Measurements from ENCODE around the gene MAPRE3.
"Not testable (repeated sequence)": the region's sequence is repeated elsewhere in the genome, so short reads cannot be mapped to it uniquely, and the experiment has no call there.

Gene MAPRE3

DNA sequence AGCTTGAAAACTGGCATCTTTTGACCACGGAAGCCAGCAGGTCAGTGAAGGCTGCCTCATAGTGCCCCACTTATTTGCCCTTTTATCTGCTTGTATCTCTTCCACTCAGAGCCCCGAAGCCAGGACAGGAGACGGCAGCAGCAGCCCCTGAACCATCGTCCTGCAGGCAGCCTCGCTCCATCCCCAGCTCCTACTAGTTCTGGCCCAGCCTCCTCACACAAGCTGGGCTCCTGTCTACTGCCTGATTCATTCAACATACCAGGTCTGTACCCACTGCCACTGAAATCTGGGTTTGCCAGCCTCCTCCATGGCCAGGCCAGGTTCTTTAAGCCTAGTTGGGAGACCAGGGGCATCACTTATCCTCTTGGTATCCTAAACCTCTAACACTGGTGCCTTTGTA, 96.9 kb downstream of the MAPRE3 start:
- DNase-seq (ENCODE audit: low read depth in 1 of 2, low spot score in 1 of 2) = no peak

DNA sequence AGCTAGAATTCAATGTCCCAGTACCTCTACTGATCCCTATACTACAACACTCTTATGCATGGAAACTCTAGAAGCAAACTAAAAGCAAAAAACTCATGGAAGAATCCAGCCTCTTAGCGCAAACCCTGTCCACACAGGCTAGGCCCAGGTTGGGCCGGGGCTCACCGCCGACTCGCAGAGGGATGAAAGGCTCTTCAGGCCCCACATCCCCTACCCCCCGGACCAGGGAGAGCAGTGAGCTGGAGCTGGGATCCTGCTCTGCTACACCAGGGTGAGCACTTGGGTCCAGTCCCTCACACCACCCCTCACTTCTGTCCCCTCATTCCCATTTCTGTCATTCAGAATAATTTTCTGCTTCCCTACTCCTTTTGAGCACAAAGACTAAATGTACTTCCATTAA, 99.0 kb downstream of the MAPRE3 start:
- DNase-seq (ENCODE audit: low read depth in 1 of 2, low spot score in 1 of 2) = no peak

DNA sequence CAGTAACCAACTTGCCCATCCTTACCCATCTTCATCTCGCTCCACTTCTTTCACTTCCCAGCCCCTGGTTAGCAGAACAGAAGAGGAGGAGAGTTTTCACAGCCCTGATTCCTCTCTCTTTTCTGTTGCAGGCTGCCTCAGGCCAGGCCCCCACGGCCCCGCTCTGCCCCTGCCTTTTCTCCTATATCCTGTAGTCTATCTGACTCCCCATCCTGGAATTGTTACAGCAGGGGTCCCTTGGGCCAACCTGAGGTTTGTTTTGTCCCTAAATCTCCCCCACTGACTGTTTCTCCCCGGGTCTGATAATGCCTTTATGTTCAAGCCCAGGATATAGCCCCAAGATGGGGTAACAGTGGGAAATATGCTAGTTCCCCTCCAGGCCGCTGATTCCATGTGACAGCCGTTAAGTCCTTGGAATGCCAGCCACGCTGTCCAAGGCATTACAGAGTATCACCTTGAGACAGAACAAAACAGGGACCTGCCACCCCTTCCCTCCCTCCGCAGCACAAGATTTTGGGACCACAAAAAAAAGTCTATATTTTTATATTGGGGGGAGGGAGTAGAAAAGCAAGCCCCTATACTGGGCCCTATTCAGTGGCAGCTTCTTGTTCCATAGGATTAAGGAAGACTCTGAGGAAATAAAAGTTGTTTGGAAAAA, 99.7 kb downstream of the MAPRE3 start:
- DNase-seq (ENCODE audit: low read depth in 1 of 2, low spot score in 1 of 2) = no peak

DNA sequence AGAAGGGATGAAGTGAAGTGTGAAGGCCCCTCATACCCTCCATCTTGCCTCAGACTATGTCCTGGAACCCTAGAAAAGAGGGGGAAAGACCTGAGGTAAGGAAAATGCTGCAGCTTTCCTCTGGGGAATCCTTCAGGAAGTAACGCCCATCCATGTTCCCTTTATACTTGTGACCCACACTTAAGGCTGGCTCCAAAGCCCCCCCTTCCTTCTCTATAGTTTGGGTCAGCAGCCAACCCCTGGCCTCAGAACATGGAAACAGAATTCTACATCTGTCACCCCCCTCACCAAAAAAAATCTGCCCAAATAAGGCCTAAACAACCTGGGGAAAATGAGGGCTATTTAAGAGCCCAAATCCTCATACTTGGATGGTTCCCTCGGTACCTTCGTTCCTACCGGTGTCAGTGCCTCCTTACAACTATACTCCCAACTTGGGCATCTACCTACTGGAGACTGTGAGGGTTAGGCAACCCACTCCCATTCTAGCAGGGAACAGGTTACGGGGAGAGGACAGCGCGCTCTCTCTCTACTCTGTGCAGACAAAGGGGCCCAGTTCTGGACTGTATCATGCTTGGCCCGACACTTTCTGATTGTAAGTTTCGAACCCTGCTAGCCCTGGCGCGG, 100.3 kb downstream of the MAPRE3 start:
- no peak for DNase-seq (ENCODE audit: low read depth in 1 of 2, low spot score in 1 of 2)

GRCh38 chr2:27071277-27071989, 101.0 kb downstream of the MAPRE3 start, which contains the start of gene OST4:
Gene OST4, minus strand, starts transcription at chr2:27071654.
- peak; percentile 81 to 88 for DNase-seq (ENCODE audit: low read depth in 1 of 2, low spot score in 1 of 2)

- no peak for DNase-seq (ENCODE audit: low read depth in 1 of 2, low spot score in 1 of 2)
These were observed 101.8 kb downstream of the MAPRE3 start for GRCh38 chr2:27071990-27072830.

GRCh38 chr2:27072920-27073319, 102.5 kb downstream of the MAPRE3 start:
- DNase-seq (ENCODE audit: low read depth in 1 of 2, low spot score in 1 of 2) = no peak

GRCh38 chr2:27073782-27074181, 103.3 kb downstream of the MAPRE3 start:
- no peak for DNase-seq (ENCODE audit: low read depth in 1 of 2, low spot score in 1 of 2)

DNA sequence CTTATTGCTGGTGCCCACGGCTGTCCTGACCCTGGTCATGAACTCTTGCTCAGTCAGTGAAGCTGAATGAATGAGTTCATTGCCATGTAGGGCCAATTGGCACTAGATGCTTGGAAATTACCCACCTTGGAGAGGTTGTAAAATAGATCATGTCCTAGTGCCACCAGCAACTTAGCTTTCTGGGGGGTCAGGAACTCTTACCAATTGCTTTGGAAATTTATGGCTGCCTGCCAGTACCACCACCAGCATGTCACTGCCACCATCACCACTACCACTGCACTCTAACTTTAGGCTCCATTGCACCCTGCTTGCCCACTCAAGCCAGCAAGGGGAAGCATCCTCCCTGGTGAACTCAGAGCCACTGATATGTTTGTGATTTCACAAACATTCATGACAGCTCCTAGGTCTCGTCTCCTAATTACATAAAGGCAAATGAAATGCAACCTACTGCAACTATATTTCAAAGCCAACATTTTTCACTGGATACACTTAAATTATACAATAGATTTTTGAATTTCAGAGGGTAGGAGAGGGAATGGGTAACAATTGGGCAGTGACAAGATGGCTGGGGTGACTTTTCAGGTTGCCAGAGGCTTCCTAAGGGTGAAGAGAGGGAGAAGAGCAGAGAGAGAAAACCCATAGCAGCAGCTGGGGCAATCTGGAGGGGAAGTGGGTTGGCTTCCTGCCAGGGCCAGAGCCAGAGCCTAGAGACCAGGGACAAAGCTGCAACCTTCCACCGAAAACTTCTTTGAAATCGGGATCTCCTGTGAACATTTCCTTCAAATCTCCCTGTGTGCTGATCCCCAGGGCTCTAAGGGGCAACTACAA, 104.5 kb downstream of the MAPRE3 start:
- no peak for DNase-seq (ENCODE audit: low read depth in 1 of 2, low spot score in 1 of 2)

DNA sequence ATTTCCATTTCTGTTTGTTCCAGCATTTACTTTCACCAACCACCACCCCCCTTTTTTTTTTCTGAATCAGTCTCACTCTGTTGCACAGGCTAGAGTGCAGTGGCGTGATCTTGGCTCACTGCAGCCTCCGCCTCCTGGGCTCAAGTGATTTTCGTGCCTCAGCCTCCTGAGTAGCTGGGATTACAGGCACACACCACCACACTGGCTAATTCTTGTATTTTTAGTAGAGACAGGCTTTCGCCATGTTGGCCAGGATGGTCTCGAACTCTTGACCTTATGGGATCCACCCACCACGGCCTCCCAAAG, 105.1 kb downstream of the MAPRE3 start:
- not testable (repeated sequence) for DNase-seq (ENCODE audit: low read depth in 1 of 2, low spot score in 1 of 2)

- no peak for DNase-seq (ENCODE audit: low read depth in 1 of 2, low spot score in 1 of 2)
These were observed 105.9 kb downstream of the MAPRE3 start for GRCh38 chr2:27076323-27076722.
